ENCODE results near the gene ANKRD17. TPM values are rescaled to one million over a fixed set of nuclear protein-coding genes. Genes with fewer than 3 reads are reported as not detected.

Gene ANKRD17
- total and polyA plus RNA-seq, 2 of the 4 experiments (the other 2 are of a cell fraction) = 28.5 to 75.3 TPM

GRCh38 chr4:73064536-73064935 lies 194.1 kb downstream of the ANKRD17 start:
- Histone ChIP-seq H3K9ac (ENCODE audit: low read depth, low read length) (no peak overlapping the region), H3K36me3 (ENCODE audit: control insufficient read depth, insufficient read depth, low read length) (peaks cover 11% of the 10 kb centered on the region), H3K18ac (ENCODE audit: low read depth, low read length) (no peak overlapping the region), H3K4me2 (ENCODE audit: low read depth, low read length) (no peak overlapping the region), H4K8ac (ENCODE audit: low read depth in 2 of 2, low read length in 2 of 2) (no peak overlapping the region), H3K9me3 (ENCODE audit: control insufficient read depth, insufficient read depth, low read length) (no peaks in the 10 kb centered on the region), H3K27me3 (ENCODE audit: control insufficient read depth, insufficient read depth, low read length) (no peaks in the 10 kb centered on the region), H3K4ac (ENCODE audit: low read depth, low read length) (no peak overlapping the region), H3K56ac (ENCODE audit: extremely low read depth, insufficient read depth, low read length) (no peak overlapping the region), H3K23ac (ENCODE audit: low read depth, low read length) (no peak overlapping the region), H3K9me1 (ENCODE audit: insufficient read depth, low read length) (no peaks in the 10 kb centered on the region), H2BK120ac (ENCODE audit: low read depth, low read length) (no peak overlapping the region), H2BK15ac (ENCODE audit: low read depth, low read length) (no peak overlapping the region), H2AK9ac (replicated peaks; ENCODE audit: low read depth, low read length, poor library complexity) (no peak overlapping the region), H4K5ac (ENCODE audit: low read depth, low read length) (no peak overlapping the region), H3K79me1 (ENCODE audit: low read depth in 1 of 2, low read length in 2 of 2) (peaks cover 15 to 26% of the 10 kb centered on the region in 2 experiments), H3K4me3 (ENCODE audit: insufficient read depth, low read depth, low read length) (no peak overlapping the region), H4K20me1 (ENCODE audit: insufficient read depth, low read length) (no peaks in the 10 kb centered on the region), H3K14ac (replicated peaks; ENCODE audit: low read depth, low read length) (no peak overlapping the region), H4K91ac (ENCODE audit: insufficient read depth, low read depth, low read length) (no peak overlapping the region), H3K27ac (ENCODE audit: insufficient read depth, low read length) (no peak overlapping the region), H2AK5ac (ENCODE audit: low read depth, low read length) (no peak overlapping the region), H2BK20ac (ENCODE audit: low read depth, low read length) (no peak overlapping the region), H2AFZ (replicated peaks; ENCODE audit: low read length, poor library complexity) (no peak overlapping the region), H2BK5ac (ENCODE audit: low read depth, low read length, poor library complexity, severe bottlenecking) (no peak overlapping the region), H3K4me1 (ENCODE audit: control insufficient read depth, insufficient read depth, low read length) (no peaks in the 10 kb centered on the region; the same call in 1 of the 2 replicates)
- intact Hi-C loops (cut with micrococcal nuclease) (no loop called here), in situ Hi-C loops (cut with MboI; ENCODE audit: low sequenced_read_pairs) (no loop called here), dilution Hi-C loops (cut with HindIII; ENCODE audit: low sequenced_read_pairs, unreplicated experiment) (no loop called here)
- BruUV-seq (replicated peaks) = no TSS peak
- DNase-seq = no peak
- ATAC-seq (ENCODE audit: low read depth) = no peak
- POLR2A ChIA-PET (ENCODE audit: unreplicated experiment) = no interaction called here
- no peak for TF ChIP-seq RCOR1 (IDR thresholded peaks at IDR 0.05; ENCODE audit: insufficient replicate concordance, low read length)
- no peak for TF ChIP-seq ELK1 (IDR thresholded peaks at IDR 0.05; ENCODE audit: borderline replicate concordance, low read depth, low read length)
- no peak for TF ChIP-seq FOS (IDR thresholded peaks at IDR 0.05; ENCODE audit: low read depth, low read length)
- TF ChIP-seq CTCF (conservative IDR thresholded peaks at IDR 0.05; ENCODE audit: low read depth, low read length) = no peak
- TF ChIP-seq USF2 (IDR thresholded peaks at IDR 0.05; ENCODE audit: low read depth, low read length) = no peak
- no peak for TF ChIP-seq NFE2L2 (IDR thresholded peaks at IDR 0.05; ENCODE audit: low read depth, low read length)
- TF ChIP-seq RAD21 (IDR thresholded peaks at IDR 0.05; ENCODE audit: low read length) = no peak
- TF ChIP-seq MAZ (IDR thresholded peaks at IDR 0.05; ENCODE audit: borderline replicate concordance, low read depth, low read length) = no peak
- no peak for TF ChIP-seq RFX5 (IDR thresholded peaks at IDR 0.05; ENCODE audit: low read depth, low read length)
- TF ChIP-seq POLR2A (IDR thresholded peaks at IDR 0.05; ENCODE audit: low read depth, low read length) = no peak
- no peak for TF ChIP-seq CEBPB (IDR thresholded peaks at IDR 0.05; ENCODE audit: low read depth, low read length)
- TF ChIP-seq BHLHE40 (IDR thresholded peaks at IDR 0.05; ENCODE audit: low read depth, low read length) = no peak
- TF ChIP-seq MXI1 (IDR thresholded peaks at IDR 0.05; ENCODE audit: borderline replicate concordance, low read depth, low read length) = no peak
- no peak for TF ChIP-seq CHD1 (IDR thresholded peaks at IDR 0.05; ENCODE audit: low read depth, low read length)
- TF ChIP-seq MAFK (IDR thresholded peaks at IDR 0.05; ENCODE audit: low read depth, low read length) = no peak
- TF ChIP-seq SMC3 (IDR thresholded peaks at IDR 0.05; ENCODE audit: low read depth, low read length) = no peak
- WGBS, 2 experiments (ENCODE audit: extremely low coverage in 2 of 2, insufficient read length in 1 of 2) = no CpG with 5 or more reads among the region's 4 CpGs
- CTCF ChIA-PET = no interaction called here

Data from IMR-90 (cell line).